HUDEP-2 (cell line): Measurements from ENCODE around the gene NFATC2.

Source experiments
- DNase-seq, 76 experiments: peaks; one replicate each; lab custom pipeline; 2025; ENCODE audit not compliant: unreplicated experiment in 76 of 76; lab: John Stamatoyannopoulos, UW

The NFATC2 gene

DNA sequence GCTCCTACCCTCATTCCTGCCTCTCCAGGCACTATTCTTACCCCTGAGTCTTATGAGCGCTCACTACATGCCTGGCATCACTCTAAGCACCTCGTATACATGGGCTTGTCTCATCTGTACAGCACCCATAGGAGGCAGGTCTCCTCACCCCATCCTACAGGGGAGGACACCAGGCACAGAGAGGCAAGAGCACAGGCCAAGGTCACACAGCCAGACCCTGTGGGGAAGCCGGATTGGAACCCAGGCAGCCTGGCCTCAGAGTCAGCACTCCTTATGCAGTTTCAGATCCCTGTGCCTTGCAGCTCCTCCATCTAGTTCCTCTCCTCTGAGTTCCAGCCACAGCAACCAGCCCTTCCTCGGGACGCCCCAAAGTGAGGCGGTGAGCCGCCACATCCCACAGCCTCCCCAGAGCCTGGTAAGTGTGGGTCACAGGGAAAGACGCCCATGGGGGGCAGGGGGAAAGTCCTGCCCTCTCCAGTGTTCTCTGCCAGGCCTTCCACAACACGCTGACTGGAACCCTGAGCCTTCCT lies 103.3 kb downstream of the NFATC2 start:
- DNase-seq, result no peak

- no peak for DNase-seq
These were observed 104.4 kb downstream of the NFATC2 start for GRCh38 chr20:51438136-51438535.

DNA sequence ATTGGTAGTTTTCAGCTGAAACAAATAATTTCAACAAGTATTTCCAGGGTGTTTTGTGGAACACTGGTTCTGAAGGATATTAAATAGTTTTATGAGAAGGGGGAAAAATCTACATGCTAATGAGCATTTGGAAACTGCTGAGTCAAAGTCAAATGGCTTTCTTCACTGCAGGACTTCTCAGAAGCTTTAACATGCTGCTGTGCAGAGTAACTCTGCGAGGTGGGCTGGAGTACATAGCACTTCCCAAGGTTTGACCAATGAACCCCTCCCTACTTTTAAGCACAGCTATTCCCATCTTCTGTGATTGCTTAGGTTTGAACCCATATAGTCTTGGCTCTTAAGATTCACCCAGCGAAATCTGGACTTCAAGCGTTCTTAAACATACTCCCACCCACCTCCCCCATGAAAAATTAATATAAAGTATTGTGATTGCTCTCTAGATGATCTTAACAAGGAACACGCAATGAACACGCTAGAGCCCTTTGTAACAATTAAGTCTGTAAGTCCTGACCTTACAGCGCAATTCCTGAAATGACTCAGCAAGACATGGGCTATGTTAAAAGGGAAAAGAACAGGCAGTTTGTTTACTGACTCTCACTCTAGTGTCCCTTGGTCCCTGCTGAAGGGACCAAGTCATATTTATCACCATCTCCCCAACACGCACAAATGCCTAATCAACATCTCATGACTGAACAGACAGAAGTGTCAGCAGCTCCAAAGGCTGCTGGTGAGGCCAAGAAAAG lies 105.2 kb downstream of the NFATC2 start:
- DNase-seq, result no peak

- DNase-seq, result no peak
These were observed 107.8 kb downstream of the NFATC2 start for GRCh38 chr20:51434580-51435247.

- no peak for DNase-seq
These were observed 108.5 kb downstream of the NFATC2 start for GRCh38 chr20:51434026-51434425.

DNA sequence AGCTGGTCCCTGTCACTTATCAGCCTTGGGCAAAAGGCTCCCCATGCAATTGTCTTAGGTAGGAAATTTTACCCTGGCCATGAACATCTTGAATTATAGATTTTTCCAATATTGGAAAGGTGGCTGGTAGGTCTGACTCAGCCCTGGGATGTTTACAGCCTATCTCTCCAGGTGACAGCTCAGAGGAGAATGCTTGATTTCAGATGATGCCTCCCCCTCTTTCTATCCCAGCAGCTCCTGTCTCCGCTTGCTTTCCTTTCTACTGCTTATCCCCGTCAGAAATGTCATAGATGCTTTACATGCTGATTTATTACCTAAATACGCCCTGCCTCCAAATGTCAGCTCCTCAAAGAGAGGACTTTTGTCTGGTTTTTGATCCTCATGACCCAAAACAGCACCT lies 109.6 kb downstream of the NFATC2 start:
- DNase-seq, result no peak

DNA sequence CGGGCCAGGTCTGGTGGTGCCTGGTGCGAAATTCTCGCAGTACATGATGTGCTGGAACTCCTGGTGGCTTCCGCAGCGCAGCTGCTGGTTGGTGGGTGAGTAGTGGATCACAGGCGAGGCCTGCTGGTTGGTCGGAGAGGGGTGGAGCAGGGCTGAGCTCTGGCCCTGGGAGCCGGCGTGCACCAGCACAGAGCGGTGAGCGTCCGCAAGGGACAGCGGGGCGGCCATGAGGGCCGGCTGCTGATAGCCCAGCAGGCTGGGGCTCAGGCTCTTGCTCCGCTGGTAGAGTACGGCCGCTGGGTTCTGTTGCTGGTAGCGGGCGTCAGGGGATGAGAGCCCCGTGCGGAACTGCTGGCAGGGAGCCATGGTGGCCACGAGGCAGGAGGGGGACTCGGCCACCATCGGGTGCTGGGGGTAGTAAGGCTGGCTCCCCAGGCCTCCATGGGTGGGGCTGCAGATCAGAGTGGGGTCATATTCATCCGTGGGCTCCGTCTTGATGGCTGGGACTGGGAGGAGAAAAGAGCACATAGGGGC lies 110.2 kb downstream of the NFATC2 start:
- no peak for DNase-seq

DNA sequence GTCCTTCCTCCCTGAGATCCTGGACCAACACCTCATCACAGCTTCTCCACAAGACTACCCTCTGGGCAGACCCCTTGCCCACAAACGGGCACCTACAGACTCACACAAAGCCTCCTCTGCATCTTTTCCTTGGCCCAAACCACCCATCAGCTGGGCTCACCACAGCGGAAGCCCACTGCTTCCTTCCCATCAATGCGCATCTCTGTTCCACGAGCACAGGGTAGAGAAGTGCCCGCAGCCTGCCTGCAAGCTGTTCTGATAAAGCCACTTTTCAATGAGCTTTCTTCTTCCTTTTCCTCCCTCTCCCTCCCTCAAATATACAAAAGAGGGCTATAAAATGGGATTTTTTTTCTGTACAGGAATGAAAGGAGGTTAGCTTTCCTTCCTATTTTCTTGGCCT lies 111.2 kb downstream of the NFATC2 start:
- no peak for DNase-seq

DNA sequence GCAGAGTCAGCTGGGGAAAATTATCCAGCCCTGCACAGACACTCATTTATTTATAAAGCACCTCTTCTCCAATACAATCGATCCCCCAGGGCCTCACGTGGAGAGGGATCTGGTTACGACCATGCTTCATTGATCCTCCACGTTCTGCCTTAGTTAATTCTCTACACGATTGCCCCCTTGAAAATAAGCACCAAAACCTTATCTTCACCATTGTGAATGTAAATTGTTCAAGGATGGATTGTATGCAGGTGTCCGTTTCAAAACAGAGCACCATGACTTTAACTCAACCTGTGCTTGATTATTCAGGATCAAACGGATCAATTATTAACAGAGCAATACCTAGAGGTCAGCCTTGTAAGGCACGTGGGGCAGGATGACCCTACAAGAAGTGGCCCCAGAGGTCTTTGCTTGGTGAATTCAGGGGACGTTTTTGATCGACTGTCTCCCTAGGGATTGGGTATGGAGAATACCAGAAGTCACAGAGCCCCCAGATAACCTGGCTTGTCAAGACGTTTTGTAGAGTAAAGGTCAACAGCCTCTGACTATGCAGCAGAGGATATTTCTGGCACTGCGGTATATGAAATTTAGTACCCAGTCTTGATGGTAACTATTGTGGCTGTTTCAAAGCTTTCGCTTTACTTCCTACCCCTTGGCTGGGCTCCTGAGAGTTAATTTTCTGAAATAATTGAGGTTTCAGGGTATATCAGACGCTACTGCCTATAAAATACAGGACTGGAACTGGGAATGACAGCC lies 112.1 kb downstream of the NFATC2 start:
- no peak for DNase-seq

DNA sequence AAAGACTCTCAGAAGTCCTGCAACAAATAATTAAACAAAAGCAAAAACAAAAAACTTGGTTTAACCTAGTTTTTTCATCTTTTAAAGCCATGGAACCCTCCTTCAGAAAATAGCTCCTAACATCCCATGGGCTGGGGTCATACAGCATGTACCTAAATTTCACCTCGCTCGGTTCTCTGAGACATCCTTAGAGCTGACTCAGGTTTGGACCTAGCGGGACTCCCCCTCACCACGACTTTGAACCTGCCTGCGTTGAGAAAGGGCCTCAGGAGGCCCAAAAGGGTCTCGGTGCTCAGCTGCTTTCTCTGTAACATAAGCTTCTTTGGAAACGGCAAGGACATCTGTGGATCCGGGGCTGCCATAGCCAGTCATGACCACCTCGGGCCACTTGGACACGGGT lies 112.8 kb downstream of the NFATC2 start:
- no peak for DNase-seq

DNA sequence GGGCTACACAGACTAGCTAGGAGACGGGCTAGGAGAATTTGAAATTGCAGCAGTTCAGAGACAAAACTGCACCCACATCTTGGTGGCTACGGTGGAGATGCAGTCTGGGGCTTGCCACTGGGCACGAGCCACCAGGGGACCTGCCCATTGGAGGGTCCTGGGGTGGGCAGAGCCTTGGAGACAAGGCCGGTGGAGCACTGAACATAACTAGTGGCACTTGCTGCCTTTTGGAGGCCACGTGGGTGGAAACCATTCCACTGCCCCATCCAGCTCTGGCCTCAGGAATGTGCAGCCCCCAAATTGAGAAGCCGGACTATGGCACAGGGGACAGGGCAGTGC lies 113.4 kb downstream of the NFATC2 start:
- DNase-seq, result no peak

DNA sequence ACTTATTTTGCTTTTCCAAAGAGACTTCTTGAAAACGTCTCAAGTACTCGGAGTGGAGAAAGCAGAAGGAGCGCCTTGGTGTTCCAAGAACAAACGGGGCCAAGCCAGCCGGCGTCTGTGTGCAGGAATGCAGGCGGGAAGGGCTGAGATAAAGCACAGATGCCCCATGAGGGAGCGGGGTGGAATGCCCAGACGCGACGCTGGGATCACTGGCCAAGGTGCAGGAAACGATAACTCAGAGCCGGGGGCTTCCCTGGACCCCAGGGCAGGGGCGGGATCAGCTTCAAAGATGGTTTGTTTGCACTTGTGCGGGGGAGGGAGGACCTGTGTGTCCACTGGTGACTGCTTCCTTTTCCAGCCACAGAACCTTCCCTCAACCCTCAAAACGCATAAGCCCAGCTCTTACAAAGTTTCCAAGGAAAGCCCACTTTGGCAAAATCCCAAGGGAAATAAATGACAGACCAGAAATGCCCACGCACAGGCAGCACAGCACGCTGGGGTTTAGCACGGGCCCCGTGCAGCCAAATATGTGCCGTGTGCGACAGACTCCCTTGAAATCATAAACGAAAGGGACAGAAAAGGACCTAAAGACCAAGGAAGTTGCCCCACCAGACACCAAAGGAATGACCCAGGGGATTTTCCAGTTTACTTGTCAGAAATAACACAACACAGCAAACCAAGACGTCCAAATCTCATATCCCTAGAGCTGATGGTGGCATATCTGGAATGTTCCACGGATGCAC lies 113.9 kb downstream of the NFATC2 start:
- no peak for DNase-seq

DNA sequence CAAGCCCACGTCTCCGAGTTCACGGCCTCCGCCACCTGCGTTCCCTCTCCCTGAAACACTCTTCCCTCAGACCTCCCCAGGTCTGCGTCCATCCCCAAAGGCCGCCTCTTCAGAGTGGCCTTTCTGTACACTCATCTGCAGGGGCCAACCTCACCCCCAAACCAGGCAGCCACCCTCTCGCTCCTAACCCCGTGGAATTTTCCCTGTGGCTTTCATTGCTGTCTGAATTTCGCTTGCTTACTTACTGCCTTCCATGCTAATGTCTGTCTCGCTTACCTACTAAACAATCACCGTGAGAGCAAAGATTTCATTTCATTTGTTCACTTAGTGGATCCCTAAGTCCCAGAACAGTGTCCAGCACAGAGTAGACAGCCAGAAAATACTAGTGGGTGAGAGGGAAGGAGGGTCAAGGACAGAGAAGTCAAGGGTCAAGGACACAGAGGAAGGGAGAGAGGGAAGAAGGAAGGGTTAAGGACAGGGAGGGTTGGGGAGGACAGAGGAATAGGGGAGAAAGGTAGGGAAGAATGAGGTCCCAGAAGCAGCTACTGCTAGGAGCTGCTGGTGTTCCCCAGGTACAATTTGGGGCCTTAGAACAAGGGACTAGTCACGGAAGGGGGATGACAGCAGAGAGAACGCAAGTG lies 114.7 kb downstream of the NFATC2 start:
- DNase-seq, result no peak

- DNase-seq, result no peak
These were observed 115.5 kb downstream of the NFATC2 start for GRCh38 chr20:51426718-51427650.

DNA sequence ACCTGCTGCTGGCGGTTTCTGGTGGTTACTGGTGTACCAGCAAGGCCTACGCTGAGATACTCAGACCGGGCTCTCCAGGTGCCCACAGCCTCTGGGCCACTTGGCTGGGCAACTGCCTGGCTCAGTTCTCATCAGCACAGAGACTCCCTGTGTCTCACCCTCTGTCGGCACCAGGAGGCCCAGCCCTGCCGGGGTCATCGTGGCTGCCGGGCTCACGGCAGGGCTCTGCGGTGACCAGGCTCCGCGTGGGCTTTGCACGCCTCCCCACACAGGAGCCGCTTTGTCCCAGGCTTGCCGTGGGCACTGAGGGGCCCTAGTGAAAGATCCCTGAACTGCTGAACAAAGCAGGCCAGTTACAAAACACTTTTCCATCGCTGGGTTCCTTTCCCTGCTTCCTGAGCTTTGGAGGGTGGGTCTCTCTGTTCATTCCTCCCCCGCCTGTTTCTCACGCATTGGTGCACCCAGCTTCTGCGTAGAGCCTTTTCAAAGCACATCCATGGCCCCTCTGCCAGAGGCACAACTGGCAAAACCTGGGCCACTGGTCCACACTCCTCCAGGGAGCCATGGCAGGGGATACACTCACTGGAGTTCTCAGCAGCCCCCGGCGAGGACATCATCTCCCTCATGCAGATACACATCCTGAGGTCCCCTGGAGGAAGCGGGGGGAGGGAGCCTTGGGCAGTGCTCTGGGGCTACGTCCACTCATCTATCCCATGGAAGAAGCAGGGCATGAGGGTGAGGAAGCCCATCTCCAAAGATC lies 117.0 kb downstream of the NFATC2 start:
- DNase-seq, result no peak

DNA sequence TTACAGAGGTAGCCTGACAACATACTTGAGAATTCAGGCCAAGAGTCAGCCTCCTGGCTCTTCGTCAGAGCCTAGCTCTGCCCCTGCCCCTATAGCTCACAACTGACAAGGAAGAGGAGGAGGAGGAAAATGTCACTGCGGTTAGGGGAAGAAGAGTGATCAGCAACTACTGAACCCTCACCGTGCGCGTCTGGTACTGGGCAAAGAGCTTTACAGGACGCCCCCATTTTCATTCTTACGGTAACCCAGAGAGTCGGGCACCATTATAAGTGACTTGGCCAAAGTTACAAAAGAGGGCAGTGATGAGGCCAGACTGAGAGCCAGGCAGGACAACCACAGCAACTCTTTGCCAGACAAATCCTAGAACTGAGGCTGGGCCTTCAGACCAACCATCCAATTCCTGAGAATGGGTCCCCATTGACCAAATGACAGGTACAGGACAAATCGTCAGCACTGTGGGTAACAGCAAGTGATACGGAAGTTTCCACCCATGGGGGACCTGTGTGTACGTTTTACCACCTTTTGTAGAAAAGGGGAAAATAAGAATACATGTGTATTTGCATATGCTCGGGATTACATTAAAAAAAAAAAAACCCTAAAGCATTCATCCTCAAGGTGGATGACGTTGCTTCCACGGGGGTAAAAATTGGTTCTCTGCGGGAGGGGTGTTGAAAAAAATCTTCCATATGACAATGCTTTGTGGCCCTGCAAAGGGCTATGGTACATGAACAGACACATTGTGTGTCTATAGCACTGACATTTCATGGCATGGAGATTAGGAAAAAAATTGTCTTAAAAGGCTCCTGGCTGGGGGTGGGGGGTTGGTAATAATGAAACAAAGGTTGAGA lies 118.0 kb downstream of the NFATC2 start:
- DNase-seq, result no peak

DNA sequence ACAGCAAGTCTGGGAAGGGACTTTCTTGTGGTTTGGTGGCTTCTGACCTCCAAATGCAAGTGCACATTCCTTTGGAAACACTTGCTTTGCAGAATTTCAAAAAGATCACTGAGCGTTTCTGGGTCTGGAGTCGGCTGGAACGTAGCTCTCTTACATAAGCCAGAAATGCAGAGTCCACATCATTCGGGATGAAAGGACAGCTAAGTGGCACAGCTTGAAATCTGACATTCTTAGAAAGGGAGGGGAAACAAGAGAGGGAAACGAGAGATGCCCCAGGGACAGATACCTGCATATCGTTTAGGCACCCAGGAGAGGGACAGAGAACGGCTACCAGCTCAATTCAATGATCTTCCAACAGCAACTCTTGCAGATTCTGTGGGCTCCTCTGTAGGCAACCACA lies 118.7 kb downstream of the NFATC2 start:
- no peak for DNase-seq

DNA sequence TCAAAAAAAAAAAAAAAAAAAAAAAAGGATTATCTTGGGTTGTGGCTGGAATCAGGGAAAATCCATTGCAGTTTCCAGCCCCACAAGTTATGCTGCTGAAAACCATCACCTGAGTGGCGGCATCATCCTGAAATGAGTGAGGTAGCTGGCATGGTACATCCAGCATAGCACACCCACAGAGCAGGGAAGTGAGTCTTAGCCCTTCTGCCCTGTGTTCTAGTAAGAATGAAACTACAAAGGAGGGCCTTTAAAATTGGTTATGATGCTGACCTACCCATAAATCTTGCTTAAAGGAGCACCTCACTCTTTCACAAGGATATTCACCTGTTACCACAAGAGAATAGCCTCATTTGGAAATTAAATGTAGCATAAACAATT lies 119.2 kb downstream of the NFATC2 start:
- no peak for DNase-seq
